HL-60/S4 (cell line): Measurements from ENCODE around the gene SRXN1.

Experiments used
- in situ Hi-C: fragments of 300-500 bp; cut with MboI; formaldehyde crosslinking; loops from 2 replicates; pipeline ENCODE4 v1.14.3; 2022; ENCODE audit warnings: low sequenced_read_pairs

The SRXN1 gene

GRCh38 chr20:609371-609964 lies 43.5 kb downstream of the SRXN1 start:
- in situ Hi-C loops = no loop called here

GRCh38 chr20:608970-609369 lies 44.0 kb downstream of the SRXN1 start:
- in situ Hi-C loops = no loop called here

DNA sequence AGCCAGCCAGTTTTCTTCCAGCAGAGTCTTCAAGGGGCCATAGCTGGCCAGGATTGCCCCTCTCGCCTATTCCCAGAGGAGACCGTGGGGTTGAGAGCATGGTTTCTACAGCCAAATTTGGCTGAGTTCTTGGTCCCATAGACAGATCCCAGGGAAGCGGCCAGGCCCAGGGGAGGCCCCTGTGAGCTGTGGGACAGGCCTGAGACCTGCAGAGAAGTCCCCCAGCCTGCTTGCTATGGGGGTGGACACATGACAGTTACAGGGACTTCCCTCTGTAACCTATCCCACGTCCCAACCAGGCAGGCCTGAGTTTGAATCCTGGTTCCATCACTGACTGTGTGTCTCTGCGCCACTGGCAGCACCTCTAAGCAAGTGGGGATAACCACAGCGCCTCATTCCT lies 45.5 kb downstream of the SRXN1 start:
- in situ Hi-C loops = no loop called here

- in situ Hi-C loops = no loop called here
These were observed 47.8 kb downstream of the SRXN1 start for GRCh38 chr20:605237-605636.

DNA sequence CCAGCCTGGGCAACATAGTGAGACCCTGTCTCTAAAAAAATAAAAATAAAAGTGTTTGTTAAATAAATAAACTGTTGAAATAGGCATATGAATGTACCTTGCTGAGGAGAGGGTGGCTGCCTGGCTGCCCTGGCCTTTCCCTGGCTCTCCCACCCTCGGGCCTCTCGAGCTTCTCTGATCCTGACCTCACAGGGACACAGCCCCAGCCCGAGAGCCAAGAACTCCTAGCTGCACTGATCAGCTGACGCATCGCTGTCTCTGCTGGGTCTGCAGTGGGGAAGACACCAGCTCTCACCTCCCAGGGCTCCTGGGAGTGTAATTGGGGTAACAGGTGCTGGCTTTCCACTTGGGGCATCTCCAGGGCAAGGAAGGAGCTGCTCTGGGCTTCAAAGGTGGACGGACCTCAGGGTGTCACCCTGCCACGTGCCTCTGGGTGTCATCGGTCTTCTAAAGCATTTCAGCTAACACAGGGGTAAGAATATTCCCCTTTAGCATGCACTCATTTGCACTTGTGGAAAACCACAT lies 49.8 kb downstream of the SRXN1 start:
- in situ Hi-C loops = no loop called here

- in situ Hi-C loops = no loop called here
These were observed 50.7 kb downstream of the SRXN1 start for GRCh38 chr20:602111-602970.

GRCh38 chr20:600736-601135 lies 52.3 kb downstream of the SRXN1 start:
- in situ Hi-C loops = no loop called here

DNA sequence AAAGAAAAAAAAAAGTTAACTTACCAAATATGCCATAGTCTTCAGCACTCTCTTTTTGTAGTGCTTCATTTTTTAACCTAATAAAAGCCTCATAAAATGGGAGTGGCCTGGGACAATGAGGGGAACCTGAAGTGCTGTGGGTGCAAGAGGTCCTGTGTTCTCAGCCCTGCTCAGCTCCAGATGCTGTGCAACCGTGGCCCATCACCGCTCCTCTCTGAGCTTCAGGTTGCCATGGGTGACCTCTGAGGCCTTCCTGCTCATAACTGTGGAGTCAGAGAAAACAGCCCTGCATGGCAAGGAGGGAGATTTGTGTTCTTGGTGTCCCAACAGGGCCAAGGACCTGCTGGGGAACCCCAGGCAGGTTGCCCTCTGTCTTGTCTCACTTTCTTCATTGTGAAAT lies 52.9 kb downstream of the SRXN1 start:
- in situ Hi-C loops = no loop called here

DNA sequence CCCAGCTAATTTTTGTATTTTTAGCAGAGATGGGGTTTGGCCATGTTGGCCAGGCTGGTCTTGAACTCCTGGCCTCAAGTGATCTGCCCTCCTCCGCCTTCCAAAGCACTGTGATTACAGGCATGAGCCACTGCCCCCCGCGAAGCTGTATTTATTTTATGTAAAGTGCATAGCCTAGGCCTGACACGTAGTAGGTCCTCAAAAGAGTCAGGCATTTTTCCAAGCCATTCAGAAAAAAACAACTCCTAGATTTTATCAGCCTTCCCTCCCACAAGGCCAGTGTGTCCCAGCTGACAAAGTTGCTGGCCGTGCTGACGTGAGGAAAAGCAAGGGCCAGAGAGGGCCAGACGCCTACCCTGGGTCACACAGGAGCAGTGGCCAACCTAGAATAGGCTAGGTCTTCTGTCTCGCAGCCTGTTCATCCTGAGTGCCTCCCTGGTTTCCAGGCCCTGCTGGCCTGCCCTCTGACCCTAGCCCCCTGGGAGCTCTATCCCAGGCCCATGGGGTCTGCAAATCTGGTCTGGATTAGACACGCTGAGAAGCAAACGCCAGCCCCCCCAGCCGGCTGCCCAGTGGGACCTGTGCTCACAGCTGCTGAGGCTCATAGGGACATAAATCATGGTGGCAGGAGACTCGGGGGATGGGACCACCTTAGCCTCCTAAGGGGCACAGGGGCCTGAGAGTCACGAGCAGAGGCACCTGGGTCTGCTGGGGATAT lies 54.7 kb downstream of the SRXN1 start:
- in situ Hi-C loops = no loop called here

GRCh38 chr20:597560-597959 lies 55.4 kb downstream of the SRXN1 start:
- in situ Hi-C loops = no loop called here
